Measurements from ENCODE around the gene CORO2A. TPM values are rescaled to one million over a fixed set of nuclear protein-coding genes. Genes with fewer than 3 reads are reported as not detected.
"Not testable (repeated sequence)": the region's sequence is repeated elsewhere in the genome, so short reads cannot be mapped to it uniquely, and the experiment has no call there.

Gene CORO2A
- total RNA-seq, 1 donor from 2014 or later, result 17.4 TPM

DNA sequence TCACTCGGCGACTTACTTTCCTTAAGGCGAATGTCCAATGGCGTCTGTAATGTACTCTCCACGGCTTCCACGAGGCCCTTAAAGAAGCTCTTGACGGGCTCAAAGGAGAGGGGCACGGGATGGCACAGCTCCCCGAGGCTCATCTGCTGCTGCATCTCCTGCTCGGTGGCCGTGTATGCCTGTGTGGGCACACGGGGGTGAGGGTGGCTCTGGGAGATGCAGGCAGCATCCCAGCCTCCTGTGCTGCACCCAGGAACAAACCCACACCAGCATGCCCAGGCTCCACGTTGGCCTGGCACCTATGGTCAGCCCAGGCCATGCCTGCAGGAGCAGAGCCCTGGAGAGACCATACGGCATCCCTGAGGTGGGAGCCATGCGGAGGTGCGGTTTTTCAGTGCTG lies 97.6 kb downstream of the CORO2A start:
- TF ChIP-seq, protein P1, sequence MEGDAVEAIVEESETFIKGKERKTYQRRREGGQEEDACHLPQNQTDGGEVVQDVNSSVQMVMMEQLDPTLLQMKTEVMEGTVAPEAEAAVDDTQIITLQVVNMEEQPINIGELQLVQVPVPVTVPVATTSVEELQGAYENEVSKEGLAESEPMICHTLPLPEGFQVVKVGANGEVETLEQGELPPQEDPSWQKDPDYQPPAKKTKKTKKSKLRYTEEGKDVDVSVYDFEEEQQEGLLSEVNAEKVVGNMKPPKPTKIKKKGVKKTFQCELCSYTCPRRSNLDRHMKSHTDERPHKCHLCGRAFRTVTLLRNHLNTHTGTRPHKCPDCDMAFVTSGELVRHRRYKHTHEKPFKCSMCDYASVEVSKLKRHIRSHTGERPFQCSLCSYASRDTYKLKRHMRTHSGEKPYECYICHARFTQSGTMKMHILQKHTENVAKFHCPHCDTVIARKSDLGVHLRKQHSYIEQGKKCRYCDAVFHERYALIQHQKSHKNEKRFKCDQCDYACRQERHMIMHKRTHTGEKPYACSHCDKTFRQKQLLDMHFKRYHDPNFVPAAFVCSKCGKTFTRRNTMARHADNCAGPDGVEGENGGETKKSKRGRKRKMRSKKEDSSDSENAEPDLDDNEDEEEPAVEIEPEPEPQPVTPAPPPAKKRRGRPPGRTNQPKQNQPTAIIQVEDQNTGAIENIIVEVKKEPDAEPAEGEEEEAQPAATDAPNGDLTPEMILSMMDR (IDR thresholded peaks at IDR 0.05), result no peak
- TF ChIP-seq POLR2A (IDR thresholded peaks at IDR 0.05) (no peak), POLR2AphosphoS5 (IDR thresholded peaks at IDR 0.05; ENCODE audit: insufficient read depth in 1 of 2, low read depth in 1 of 2) (no peak)
- DNase-seq (ENCODE audit: extremely low spot score in 2 of 2), result no peak
- Histone ChIP-seq H3K9me3 (no peaks in the 10 kb centered on the region), H3K27ac (no peak overlapping the region), H3K4me3 (no peak overlapping the region), H3K27me3 (no peaks in the 10 kb centered on the region), H3K36me3 (peaks cover 0 to 3% of the 10 kb centered on the region in 2 donors), H3K4me1 (no peaks in the 10 kb centered on the region)
- intact Hi-C loops (cut with DNase I), result no loop called here

DNA sequence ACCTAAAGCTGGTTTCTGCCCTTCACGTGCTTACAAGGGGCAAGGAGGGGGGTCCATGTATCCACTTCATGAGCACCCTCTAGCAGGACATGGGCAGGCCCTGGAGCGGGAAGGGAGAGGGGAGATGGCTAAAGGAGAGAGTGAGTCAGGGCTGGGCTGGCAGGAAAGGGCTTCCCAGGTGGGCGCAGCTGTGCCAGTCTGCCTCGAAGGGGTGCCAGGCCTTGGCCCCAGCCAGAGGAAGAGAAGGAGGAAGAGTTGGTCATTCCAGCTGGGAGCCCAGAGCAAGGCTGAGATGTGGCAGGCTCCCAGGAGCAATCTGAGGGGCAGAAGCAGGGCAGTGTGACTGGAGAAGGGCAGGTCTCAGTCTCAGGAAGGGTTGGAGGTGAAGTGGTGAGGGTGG lies 98.1 kb downstream of the CORO2A start:
- intact Hi-C loops (cut with DNase I), result no loop called here
- H3K27ac ChIP-seq, result no peak overlapping the region
- H3K4me3 ChIP-seq, result no peak overlapping the region
- DNase-seq (ENCODE audit: extremely low spot score in 2 of 2), result no peak
- TF ChIP-seq POLR2A (IDR thresholded peaks at IDR 0.05), result no peak
- no peak for TF ChIP-seq POLR2AphosphoS5 (IDR thresholded peaks at IDR 0.05; ENCODE audit: insufficient read depth in 1 of 2, low read depth in 1 of 2)
- TF ChIP-seq, protein P1 (IDR thresholded peaks at IDR 0.05), result no peak
- H3K9me3 ChIP-seq, result no peaks in the 10 kb centered on the region
- peaks cover 0 to 3% of the 10 kb centered on the region in 2 donors for H3K36me3 ChIP-seq
- no peaks in the 10 kb centered on the region for H3K4me1 ChIP-seq
- no peaks in the 10 kb centered on the region for H3K27me3 ChIP-seq

DNA sequence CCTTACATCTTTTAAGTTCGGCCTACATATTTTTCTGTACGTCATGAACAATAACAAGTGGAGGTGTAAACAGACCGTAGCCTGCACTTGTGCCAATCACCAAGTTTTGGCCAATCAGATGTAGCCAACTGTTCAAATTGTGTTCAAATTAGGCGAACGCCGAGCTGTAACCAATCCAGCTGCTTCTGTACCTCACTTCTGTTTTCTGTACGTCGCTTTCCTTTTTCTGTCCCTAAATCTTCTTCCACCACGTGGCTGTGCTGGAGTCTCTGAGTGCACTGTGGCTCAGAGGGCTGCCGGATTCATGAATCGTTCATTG lies 99.9 kb downstream of the CORO2A start:
- intact Hi-C loops (cut with DNase I), result no loop called here
- Histone ChIP-seq H3K27me3 (no peaks in the 10 kb centered on the region), H3K36me3 (peaks cover 0 to 3% of the 10 kb centered on the region in 2 donors), H3K9me3 (no peaks in the 10 kb centered on the region), H3K4me1 (peaks cover 5% of the 10 kb centered on the region), H3K27ac (no peak overlapping the region), H3K4me3 (no peak overlapping the region)
- TF ChIP-seq POLR2A (IDR thresholded peaks at IDR 0.05) (no peak), POLR2AphosphoS5 (IDR thresholded peaks at IDR 0.05; ENCODE audit: insufficient read depth in 1 of 2, low read depth in 1 of 2) (no peak)
- TF ChIP-seq, protein P1 (IDR thresholded peaks at IDR 0.05), result no peak
- no peak for DNase-seq (ENCODE audit: extremely low spot score in 2 of 2)

DNA sequence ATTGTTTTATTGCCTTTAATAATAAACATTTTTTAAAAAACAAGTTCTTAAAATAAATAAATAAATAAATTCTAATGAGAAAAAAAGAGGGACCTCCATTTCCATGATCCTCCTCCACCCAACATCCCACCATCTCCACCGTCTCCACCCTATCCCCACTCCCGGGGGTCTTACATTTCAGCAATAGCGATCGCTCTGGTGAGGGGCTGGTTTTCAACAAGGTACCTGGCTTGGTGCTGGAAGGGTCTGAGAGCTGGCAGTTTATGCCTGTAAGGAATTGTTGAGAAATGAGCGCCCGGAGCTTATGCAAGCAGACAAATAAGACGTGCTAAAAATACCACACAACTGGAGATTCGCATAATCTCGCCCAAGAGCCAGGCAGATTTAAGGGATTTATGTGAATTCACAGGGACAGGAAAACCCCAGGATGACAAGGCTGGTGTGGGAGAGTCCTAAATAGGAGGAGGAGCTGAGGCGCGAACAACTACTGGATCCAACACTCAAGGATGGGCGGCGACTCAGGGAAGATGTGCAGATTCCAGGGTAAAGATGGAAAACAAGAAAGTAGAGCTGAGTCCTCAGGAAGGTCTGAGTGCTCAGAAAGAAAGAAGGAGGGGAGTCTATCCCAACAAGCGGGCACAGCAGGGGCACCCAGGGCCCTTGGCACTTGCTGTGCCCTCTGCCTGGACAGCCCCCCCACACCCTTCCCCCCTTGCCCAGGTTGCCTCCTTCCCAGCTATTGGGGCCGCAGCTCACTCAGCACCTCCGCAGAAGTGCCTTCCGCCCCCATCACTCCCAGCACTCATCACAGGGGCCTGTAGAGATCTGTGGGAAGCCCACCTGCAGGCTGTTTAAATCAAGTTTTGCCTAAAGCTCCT lies 100.5 kb downstream of the CORO2A start:
- intact Hi-C loops (cut with DNase I), result no loop called here
- Histone ChIP-seq H3K4me1 (peaks cover 9% of the 10 kb centered on the region), H3K9me3 (no peaks in the 10 kb centered on the region), H3K36me3 (peaks cover 0 to 3% of the 10 kb centered on the region in 2 donors), H3K4me3 (no peak overlapping the region), H3K27ac (no peak overlapping the region), H3K27me3 (no peaks in the 10 kb centered on the region)
- no peak for DNase-seq (ENCODE audit: extremely low spot score in 2 of 2)
- TF ChIP-seq, protein P1 (IDR thresholded peaks at IDR 0.05), result no peak
- TF ChIP-seq POLR2A (IDR thresholded peaks at IDR 0.05) (no peak), POLR2AphosphoS5 (IDR thresholded peaks at IDR 0.05; ENCODE audit: insufficient read depth in 1 of 2, low read depth in 1 of 2) (no peak)

DNA sequence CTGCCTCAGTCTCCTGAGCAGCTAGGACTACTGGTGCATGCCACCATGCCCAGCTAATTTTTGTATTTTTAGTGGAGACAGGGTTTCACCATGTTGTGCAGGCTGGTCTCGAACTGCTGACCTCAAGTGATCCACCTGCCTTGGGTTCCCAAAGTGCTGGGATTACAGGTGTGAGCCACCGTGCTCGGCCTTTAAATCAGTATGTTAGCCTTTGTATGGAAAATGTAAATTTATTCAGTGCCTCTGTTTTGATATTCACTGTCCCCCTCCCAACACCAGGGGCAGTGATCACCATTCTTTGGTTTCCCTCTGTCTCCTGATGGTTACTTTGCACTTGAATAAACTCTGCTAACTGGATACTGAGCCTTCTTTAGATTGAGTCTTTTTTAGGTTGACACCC lies 101.8 kb downstream of the CORO2A start:
- H3K4me3 ChIP-seq; DNase-seq (ENCODE audit: extremely low spot score in 2 of 2); H3K27me3 ChIP-seq; H3K36me3 ChIP-seq; H3K9me3 ChIP-seq; intact Hi-C loops (cut with DNase I); H3K27ac ChIP-seq; H3K4me1 ChIP-seq: not testable (repeated sequence)

All from vagina (tissue), 2 donors.